H1 (cell line): Measurements from ENCODE around the gene MICALL2. TPM values are rescaled to one million over a fixed set of nuclear protein-coding genes. Genes with fewer than 3 reads are reported as not detected.

Experiments
- CTCF ChIA-PET: fragments of 300-600 bp; sonication (Branson Sonifier 250); formaldehyde crosslinking; loops from one replicate; lab custom pipeline; 2021; ENCODE audit not compliant: partially characterized antibody; lab: Charles Lee
- POLR2A ChIA-PET: fragments of 300-600 bp; sonication (Branson Sonifier 250); formaldehyde crosslinking; loops from one replicate; lab custom pipeline; 2021; ENCODE audit warnings: inconsistent platforms; ENCODE audit not compliant: partially characterized antibody; lab: Charles Lee
- DNase-seq, 2 experiments: peaks; one replicate each; pipeline versions ENCODE4 v3.0.0 to v3.0.0-alpha.2; 2010 to 2022; ENCODE audit warnings: low spot score in 2 of 2, low read depth in 1 of 2, mixed read lengths in 1 of 2
- FAIRE-seq: peaks from 2 replicates; lab custom pipeline; 2011; peaks lifted over from hg19 to GRCh38; lab: Jason Lieb, UNC
- H2AFZ ChIP-seq: 2 replicates; pipeline ENCODE4 v1.8.1; 2012; ENCODE audit warnings: low read length, inconsistent platforms
- H2AK5ac ChIP-seq: 2 replicates; pipeline ENCODE4 v1.6.1; 2013; ENCODE audit warnings: low read depth, low read length
- H2BK120ac ChIP-seq: replicated peaks from 2 replicates; pipeline ENCODE3; 2013; ENCODE audit warnings: low read depth, low read length, inconsistent platforms
- H2BK12ac ChIP-seq: 2 replicates; pipeline ENCODE4 v1.6.1; 2013; ENCODE audit warnings: low read depth, low read length
- H2BK15ac ChIP-seq: 2 replicates; pipeline ENCODE4 v1.6.1; 2013; ENCODE audit warnings: low read length
- H2BK20ac ChIP-seq: 2 replicates; pipeline ENCODE4 v1.6.1; 2013; ENCODE audit warnings: low read length
- H2BK5ac ChIP-seq: 2 replicates; pipeline ENCODE4 v1.6.1; 2013; ENCODE audit warnings: low read depth, low read length
- H3K14ac ChIP-seq: 2 replicates; pipeline ENCODE4 v1.6.1; 2013; ENCODE audit warnings: inconsistent platforms; ENCODE audit not compliant: insufficient read length
- H3K18ac ChIP-seq: 2 replicates; pipeline ENCODE4 v1.6.1; 2013; ENCODE audit warnings: low read length; ENCODE audit errors: extremely low read depth
- H3K23ac ChIP-seq: 2 replicates; pipeline ENCODE4 v1.6.1; 2013; ENCODE audit warnings: inconsistent platforms; ENCODE audit not compliant: insufficient read length
- H3K23me2 ChIP-seq: 2 replicates; pipeline ENCODE4 v1.6.1; 2013; ENCODE audit warnings: low read depth, low read length
- H3K27ac ChIP-seq: 2 replicates; pipeline ENCODE4 v1.6.1; 2011; ENCODE audit warnings: low read depth, low read length, inconsistent platforms
- H3K27me3 ChIP-seq, 4 experiments: replicated peaks in 1 of 4; 1 replicate in 1 of 4; 2 replicates in 3 of 4; pipeline versions ENCODE4 v1.6.1 to v1.8.1; 2011 to 2013; ENCODE audit warnings: low read length in 3 of 4, mild to moderate bottlenecking in 3 of 4, inconsistent platforms in 2 of 4, mixed read lengths in 2 of 4, moderate library complexity in 1 of 4; ENCODE audit not compliant: control insufficient read depth in 3 of 4, insufficient read depth in 3 of 4; ENCODE audit errors: extremely low read depth in 1 of 4
- H3K36me3 ChIP-seq, 4 experiments: 2 replicates each; pipeline versions ENCODE4 v1.6.1 to v1.8.1; 2011 to 2013; ENCODE audit warnings: mild to moderate bottlenecking in 4 of 4, low read length in 3 of 4, moderate library complexity in 2 of 4, control low read depth in 1 of 4, inconsistent platforms in 1 of 4; ENCODE audit not compliant: insufficient read depth in 4 of 4, control insufficient read depth in 2 of 4
- H3K4ac ChIP-seq: replicated peaks from 2 replicates; pipeline ENCODE3; 2013; ENCODE audit warnings: low read length, low read depth, mixed read lengths, inconsistent platforms; ENCODE audit not compliant: insufficient read length
- H3K4me1 ChIP-seq, 4 experiments: replicated peaks in 1 of 4; 1 replicate in 1 of 4; 2 replicates in 3 of 4; pipeline versions ENCODE4 v1.6.1 to v1.8.1; 2011 to 2013; ENCODE audit warnings: low read length in 3 of 4, inconsistent platforms in 2 of 4, mixed read lengths in 1 of 4; ENCODE audit not compliant: insufficient read depth in 4 of 4, control insufficient read depth in 3 of 4
- H3K4me2 ChIP-seq, 2 experiments: 2 replicates each; pipeline versions ENCODE4 v1.6.1 to v1.8.1; 2011 to 2013; ENCODE audit warnings: low read depth in 2 of 2, low read length in 2 of 2, control low read depth in 1 of 2, inconsistent platforms in 1 of 2, mild to moderate bottlenecking in 1 of 2; ENCODE audit not compliant: insufficient read depth in 1 of 2
- H3K4me3 ChIP-seq, 4 experiments: fragments of 200-600, 300-600 bp in 1 of 4; sonication (generic), shearing (Covaris generic), sonication (Bioruptor Twin) in 1 of 4; 2 replicates each; pipeline versions ENCODE4 v1.5.1 to v1.8.1; 2011 to 2016; ENCODE audit warnings: low read length in 4 of 4, low read depth in 3 of 4, control low read depth in 2 of 4, inconsistent platforms in 2 of 4, mild to moderate bottlenecking in 2 of 4, mixed read lengths in 1 of 4, moderate library complexity in 1 of 4; ENCODE audit not compliant: insufficient read depth in 2 of 4; ENCODE audit errors: extremely low read depth in 1 of 4
- H3K56ac ChIP-seq: replicated peaks from 2 replicates; pipeline ENCODE3; 2013; ENCODE audit warnings: low read depth, mild to moderate bottlenecking, mixed read lengths, low read length, inconsistent platforms; ENCODE audit not compliant: insufficient read length
- H3K79me1 ChIP-seq: 2 replicates; pipeline ENCODE4 v1.6.1; 2013; ENCODE audit warnings: low read depth, low read length, control low read depth
- H3K79me2 ChIP-seq, 2 experiments: 2 replicates each; pipeline versions ENCODE4 v1.6.1 to v1.8.1; 2012 to 2013; ENCODE audit warnings: low read length in 2 of 2, mild to moderate bottlenecking in 2 of 2, inconsistent platforms in 1 of 2; ENCODE audit not compliant: insufficient read depth in 2 of 2, control insufficient read depth in 1 of 2
- H3K9ac ChIP-seq, 4 experiments: replicated peaks in 1 of 4; 1 replicate in 1 of 4; 2 replicates in 3 of 4; pipeline versions ENCODE4 v1.6.1 to v1.8.1; 2011 to 2013; ENCODE audit warnings: low read depth in 3 of 4, low read length in 3 of 4, control low read depth in 2 of 4, mild to moderate bottlenecking in 2 of 4, moderate library complexity in 2 of 4, inconsistent platforms in 1 of 4; ENCODE audit errors: extremely low read depth in 1 of 4
- H3K9me3 ChIP-seq, 2 experiments: 2 replicates each; pipeline versions ENCODE4 v1.6.1 to v1.8.1; 2012 to 2013; ENCODE audit warnings: mild to moderate bottlenecking in 2 of 2, moderate library complexity in 2 of 2, control low read depth in 1 of 2, inconsistent platforms in 1 of 2, low read depth in 1 of 2, low read length in 1 of 2, mixed read lengths in 1 of 2; ENCODE audit not compliant: insufficient read depth in 2 of 2
- H4K20me1 ChIP-seq, 2 experiments: replicated peaks in 1 of 2; 2 replicates each; pipeline versions ENCODE3 to v1.8.1; 2011 to 2013; ENCODE audit warnings: inconsistent platforms in 2 of 2, low read length in 2 of 2, mild to moderate bottlenecking in 1 of 2; ENCODE audit not compliant: insufficient read depth in 2 of 2, control insufficient read depth in 1 of 2
- H4K5ac ChIP-seq: 2 replicates; pipeline ENCODE4 v1.6.1; 2013; ENCODE audit warnings: low read length, low read depth, mixed read lengths, inconsistent platforms; ENCODE audit not compliant: insufficient read length
- H4K8ac ChIP-seq: 2 replicates; pipeline ENCODE4 v1.8.0; 2013; ENCODE audit warnings: mild to moderate bottlenecking, moderate library complexity, low read length, inconsistent platforms; ENCODE audit not compliant: insufficient read depth; ENCODE audit errors: extremely low read depth
- H4K91ac ChIP-seq: replicated peaks from 2 replicates; pipeline ENCODE3; 2013; ENCODE audit warnings: low read length, mixed read lengths, inconsistent platforms; ENCODE audit not compliant: insufficient read length
- CREB1 ChIP-seq: IDR thresholded peaks from 2 replicates; pipeline ENCODE4 v1.6.1; 2012; ENCODE audit warnings: inconsistent platforms
- E2F6 ChIP-seq: IDR thresholded peaks from 2 replicates; pipeline ENCODE4 v1.6.1; 2012; ENCODE audit warnings: inconsistent platforms
- EGR1 ChIP-seq: IDR thresholded peaks from 2 replicates; pipeline ENCODE4 v1.6.1; 2011; ENCODE audit warnings: low read depth, low read length, borderline replicate concordance
- EP300 ChIP-seq, 2 experiments: IDR thresholded peaks; 1 replicate in 1 of 2; 2 replicates in 1 of 2; pipeline ENCODE4 v1.6.1; 2011 to 2012; ENCODE audit warnings: low read depth in 2 of 2, low read length in 2 of 2, mild to moderate bottlenecking in 2 of 2, borderline replicate concordance in 1 of 2, inconsistent platforms in 1 of 2, moderate library complexity in 1 of 2
- JUND ChIP-seq: IDR thresholded peaks from 2 replicates; pipeline ENCODE4 v1.6.1; 2011; ENCODE audit warnings: mild to moderate bottlenecking, improper control_type of control experiment, low read length
- PHF8 ChIP-seq: fragments of 200-600 bp; sonication (generic); conservative IDR thresholded peaks from 2 replicates; pipeline ENCODE4 v1.7.1; 2012; ENCODE audit warnings: low read depth, mild to moderate bottlenecking, inconsistent platforms, low read length, moderate library complexity
- POLR2A ChIP-seq, 2 experiments: IDR thresholded peaks; 1 replicate in 1 of 2; 2 replicates in 1 of 2; pipeline ENCODE4 v1.6.1; 2011; ENCODE audit warnings: low read depth in 2 of 2, low read length in 2 of 2, mild to moderate bottlenecking in 2 of 2; ENCODE audit errors: control extremely low read depth in 1 of 2
- POU5F1 ChIP-seq: IDR thresholded peaks from 2 replicates; pipeline ENCODE4 v1.6.1; 2011; ENCODE audit warnings: low read depth, mild to moderate bottlenecking, low read length, moderate library complexity
- SAP30 ChIP-seq: fragments of 300-600 bp; sonication (generic); IDR thresholded peaks from 2 replicates; pipeline ENCODE4 v1.7.1; 2012; ENCODE audit warnings: low read length, moderate library complexity, mild to moderate bottlenecking, inconsistent platforms; ENCODE audit not compliant: insufficient read depth, insufficient replicate concordance
- SP2 ChIP-seq: IDR thresholded peaks from 2 replicates; pipeline ENCODE4 v1.6.1; 2012; ENCODE audit warnings: mild to moderate bottlenecking, low read length, inconsistent platforms
- SRF ChIP-seq: IDR thresholded peaks from 2 replicates; pipeline ENCODE4 v1.6.1; 2011; ENCODE audit warnings: mild to moderate bottlenecking, low read depth, low read length, moderate library complexity
- TCF12 ChIP-seq: IDR thresholded peaks from 2 replicates; pipeline ENCODE4 v1.6.1; 2011; ENCODE audit warnings: low read depth, mild to moderate bottlenecking, low read length
- WGBS, 2 experiments: shearing (Covaris generic) in 1 of 2; methylation state at CpG; one replicate each; pipeline versions ENCODE4 v1.1.6 to v1.1.7; 2013 to 2015; ENCODE audit warnings: low lambda C conversion rate in 2 of 2, mixed read lengths in 2 of 2, inconsistent platforms in 1 of 2, low coverage in 1 of 2, missing lambda C conversion rate in 1 of 2; ENCODE audit not compliant: insufficient replicate concordance in 2 of 2, insufficient coverage in 1 of 2, insufficient read length in 1 of 2; ENCODE audit errors: extremely low coverage in 1 of 2, missing lambda C conversion rate in 1 of 2; 5-methylcytosine and 5-hydroxymethylcytosine counted together
- polyA plus RNA-seq, 7 experiments: library from polyadenylated mRNA; depleted of rRNA in 3 of 7; stranded (reverse) in 5 of 7; unstranded in 2 of 7; fragments of >200 nt in 5 of 7; fragments of 200-250 nt in 2 of 7; gene quantifications; 1 replicate in 5 of 7; 2 replicates in 1 of 7; 4 replicates in 1 of 7; pipeline versions ENCODE4 v1.2.1 to v1.2.3, GENCODE V29; 2011 to 2013; ENCODE audit warnings: missing spikeins in 2 of 7, mixed read lengths in 2 of 7
- total RNA-seq: library from RNA; stranded (reverse); fragmentation: NEBNext Ultra II Directional; extraction: Animal tissue kit (Norgen Biotek cat#: 25700); gene quantifications from 2 replicates; pipeline ENCODE4 v1.2.1, GENCODE V29; 2021

The MICALL2 gene
- total and polyA plus RNA-seq, 2 of the 8 experiments (the other 6 are each of a cell fraction or from before 2014, with no cell fraction given), result 5.3 to 8.5 TPM

DNA sequence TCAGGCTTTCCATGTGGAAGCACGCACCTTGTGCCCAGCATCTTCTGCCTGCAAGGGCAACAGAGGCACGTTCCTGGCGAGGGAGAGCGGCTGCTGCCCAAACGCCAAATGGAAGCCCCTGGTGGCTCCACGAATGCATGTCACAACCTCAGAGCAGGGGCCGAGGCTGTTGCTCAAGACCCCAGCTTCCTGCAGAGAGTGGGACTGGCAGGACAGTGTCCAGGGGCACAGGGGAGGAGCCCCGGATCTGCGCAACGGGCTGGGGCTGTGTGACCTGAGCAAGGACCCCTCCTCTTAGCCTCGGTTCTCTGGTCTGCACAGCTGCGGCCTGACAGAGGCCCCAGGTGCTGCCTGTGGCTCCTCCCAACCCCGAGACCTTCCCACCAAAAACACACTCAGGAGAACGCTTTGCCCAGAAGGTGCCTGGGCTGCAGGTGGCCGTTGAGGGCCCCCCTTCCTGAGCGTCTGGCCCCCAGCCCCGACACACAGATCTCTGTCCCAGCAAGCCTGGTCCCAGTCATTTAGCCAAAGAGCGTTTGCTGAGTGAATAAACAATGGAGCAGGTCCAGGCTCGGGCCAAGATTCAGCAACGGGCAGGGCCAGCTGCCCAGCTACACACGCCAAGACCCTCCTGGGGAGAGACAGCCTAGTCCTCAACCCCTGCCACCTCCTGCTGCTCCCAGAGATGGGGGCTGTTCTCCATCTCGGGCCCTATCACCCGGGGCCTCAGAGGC, 1.2 kb downstream of the MICALL2 start:
- Histone ChIP-seq H2AK5ac (no peak overlapping the region), H3K9me3 (no peaks in the 10 kb centered on the region), H2BK20ac (no peak overlapping the region), H3K23me2 (peaks cover 10% of the 10 kb centered on the region; the same call in 1 of the 2 replicates), H4K91ac (no peak overlapping the region), H3K79me2 (no peaks in the 10 kb centered on the region), H2BK5ac (no peak overlapping the region), H3K14ac (no peak overlapping the region), H3K4me2 (peak overlapping the region; percentile 85 to 93; a peak in 3 of 4 replicates), H4K5ac (no peak overlapping the region), H4K20me1 (peaks cover 0 to 2% of the 10 kb centered on the region in 2 experiments), H2BK12ac (no peak overlapping the region), H3K4me1 (peaks cover 0 to 24% (median 14%) of the 10 kb centered on the region in 4 experiments; a peak in 6 of 7 replicates), H3K56ac (no peak overlapping the region), H3K36me3 (no peaks in the 10 kb centered on the region), H3K79me1 (no peaks in the 10 kb centered on the region), H3K27ac (no peak overlapping the region), H3K18ac (peak overlapping the region; percentile 7; the same call in 1 of the 2 replicates), H2BK15ac (no peak overlapping the region), H2BK120ac (no peak overlapping the region), H3K4ac (no peak overlapping the region), H2AFZ (no peak overlapping the region), H4K8ac (no peak overlapping the region), H3K4me3 (peak overlapping the region in 1 of 4 experiments; percentile 72; a peak in 2 of 8 replicates), H3K9ac (no peak overlapping the region), H3K23ac (no peak overlapping the region), H3K27me3 (no peaks in the 10 kb centered on the region)
- DNase-seq (no peak), FAIRE-seq (no peak)
- 85% methylated on average over 18 of the region's 23 CpGs; no CpG with 5 or more reads in 1 of the 2 experiments for WGBS, 2 experiments
- CTCF ChIA-PET, result interaction anchor here (0.6 to 3.8 kb wide), 8 partner anchors 9 to 466 kb away, joined by 3 to 13 read pairs (median 4); no protein-coding TSS in a partner anchor
- POLR2A ChIA-PET, result interaction anchor here (0.6 to 1.9 kb wide), 6 partner anchors 8 to 25 kb away, joined by 3 to 5 read pairs (median 4); no protein-coding TSS in a partner anchor
- TF ChIP-seq TCF12 (no peak), EGR1 (no peak), POLR2A (IDR thresholded peaks at IDR 0.05; ENCODE audit: control extremely low read depth in 1 of 2, low read depth in 2 of 2, low read length in 2 of 2) (no peak), PHF8 (no peak), POU5F1 (no peak), SAP30 (no peak), EP300 (IDR thresholded peaks at IDR 0.05; ENCODE audit: borderline replicate concordance in 1 of 2, low read depth in 2 of 2, low read length in 2 of 2) (no peak), JUND (no peak), E2F6 (no peak), CREB1 (no peak), SRF (no peak), SP2 (no peak)
